ENCODE measurements around the gene AGAP9. TPM values are rescaled to one million over a fixed set of nuclear protein-coding genes. Genes with fewer than 3 reads are reported as not detected.

The AGAP9 gene
- total RNA-seq, result 0.63 and 2.1 TPM in 2 replicates

GRCh38 chr10:47523475-47523874 is at the start of gene AGAP9:
TSS of gene AGAP9 (minus strand) at chr10:47523638. CDS start at chr10:47523526, 112 bp downstream.

DNA sequence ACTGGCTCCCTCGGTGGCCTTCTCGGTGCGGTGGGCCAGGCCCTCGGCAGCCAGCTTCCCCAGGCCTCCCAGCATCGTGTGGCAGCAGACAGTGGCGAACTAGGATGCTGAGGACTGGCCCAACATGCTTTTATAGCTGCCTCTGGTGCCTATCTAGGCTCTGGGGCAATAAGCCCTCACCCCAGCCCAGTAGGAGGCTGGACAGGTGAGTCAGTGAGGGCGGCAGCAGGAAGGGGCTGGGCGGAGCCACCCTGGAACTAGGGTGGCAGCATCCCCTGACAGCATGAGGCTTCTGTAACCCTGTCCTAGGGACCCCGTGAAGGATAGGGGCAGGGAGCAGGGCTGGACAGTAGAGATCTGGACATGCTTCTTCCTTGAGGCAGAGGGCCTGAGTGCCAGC is 31.8 kb downstream of the AGAP9 start, which contains the start of gene FAM25G:
Gene FAM25G, minus strand, starts transcription at position 101 of the 400 bp plus-strand sequence. Its CDS starts 26 bp downstream, at position 75.

GRCh38 chr10:47483923-47484322 is 39.5 kb downstream of the AGAP9 start, which contains the start of gene ANXA8:
TSS of gene ANXA8 (minus strand) at chr10:47484115. CDS start at chr10:47483933, 182 bp downstream.

Other genes starting within 250 kb of the AGAP9 start
- 0.13 TPM in 1 of 2 replicates, not detected in the other for gene GDF10, start 223.4 kb downstream of the AGAP9 start, total RNA-seq
- not detected in 2 replicates for gene GDF2, start 201.2 kb downstream of the AGAP9 start, total RNA-seq
- gene RBP3, start 175.3 kb downstream of the AGAP9 start, total RNA-seq, result not detected in 2 replicates
- 0.25 and 1.1 TPM in 2 replicates for gene ZNF488, start 139.3 kb downstream of the AGAP9 start, total RNA-seq
- 2.8 and 7.4 TPM in 2 replicates for gene ANXA8, start 39.5 kb downstream of the AGAP9 start, total RNA-seq
- gene FAM25G, start 31.9 kb downstream of the AGAP9 start, total RNA-seq, result not detected in 2 replicates
- gene SYT15B, start 240.0 kb upstream of the AGAP9 start, total RNA-seq, result 2.6 and 5.7 TPM in 2 replicates

All from mesangial cell (primary cell).